C4-2B (cell line): ENCODE measurements around the gene ST8SIA1.

Source experiments
- H3K27ac ChIP-seq: fragments of 450-650 bp; 2 replicates; pipeline ENCODE4 v1.5.1; 2017
- CTCF ChIP-seq: fragments of 450-650 bp; conservative IDR thresholded peaks from 2 replicates; pipeline ENCODE4 v1.5.1; 2017; ENCODE audit warnings: mild to moderate bottlenecking
- ZFX ChIP-seq: fragments of 450-650 bp; IDR thresholded peaks from 2 replicates; pipeline ENCODE4 v1.6.1; 2017

The ST8SIA1 gene

GRCh38 chr12:22211128-22211527, 123.4 kb downstream of the ST8SIA1 start:
- H3K27ac ChIP-seq: no peak overlapping the region
- TF ChIP-seq ZFX (no peak), CTCF (no peak)

GRCh38 chr12:22209422-22209821, 125.1 kb downstream of the ST8SIA1 start:
- TF ChIP-seq CTCF (no peak), ZFX (no peak)
- no peak overlapping the region for H3K27ac ChIP-seq

GRCh38 chr12:22206111-22206728, 128.3 kb downstream of the ST8SIA1 start:
- TF ChIP-seq CTCF (no peak), ZFX (no peak)

GRCh38 chr12:22204391-22204790, 130.1 kb downstream of the ST8SIA1 start:
- TF ChIP-seq ZFX (no peak), CTCF (no peak)

More at GRCh38 chr12:22206111-22206728, 128.3 kb downstream of the ST8SIA1 start:
- H3K27ac ChIP-seq: no peak overlapping the region

GRCh38 chr12:22202847-22203246, 131.7 kb downstream of the ST8SIA1 start:
- no peak for TF ChIP-seq CTCF
- no peak for TF ChIP-seq ZFX
- no peak overlapping the region for H3K27ac ChIP-seq

More at GRCh38 chr12:22204391-22204790, 130.1 kb downstream of the ST8SIA1 start:
- no peak overlapping the region for H3K27ac ChIP-seq

- TF ChIP-seq ZFX (no peak), CTCF (no peak)
- no peak overlapping the region for H3K27ac ChIP-seq
These were observed 133.4 kb downstream of the ST8SIA1 start for GRCh38 chr12:22201101-22201500.

- TF ChIP-seq CTCF: no peak
- no peak for TF ChIP-seq ZFX
- H3K27ac ChIP-seq: no peak overlapping the region
These were observed 138.3 kb downstream of the ST8SIA1 start for GRCh38 chr12:22196236-22196635.
